A549 (cell line): ENCODE results near the gene ARHGEF37. TPM values are rescaled to one million over a fixed set of nuclear protein-coding genes. Genes with fewer than 3 reads are reported as not detected.
"Not testable (repeated sequence)": the region's sequence is repeated elsewhere in the genome, so short reads cannot be mapped to it uniquely, and the experiment has no call there.

ENCODE experiments used
- ATAC-seq, 2 experiments: fragments of 200-7000 bp in 1 of 2; fragments of >200 bp in 1 of 2; cut with Nextera tagmentation in 1 of 2; cut with Tn5 transposase in 1 of 2; 3 replicates each; pipeline versions ENCODE4 v1.8.0 to v1.9.1; 2018 to 2020; ENCODE audit warnings: mild to moderate bottlenecking in 1 of 2, moderate library complexity in 1 of 2
- CTCF ChIA-PET: fragments of 300-600 bp; sonication (Branson Sonifier 250); formaldehyde crosslinking; extraction: SDS; loops from one replicate; lab custom pipeline; 2021; ENCODE audit warnings: antibody characterized with exemption, inconsistent platforms; lab: Yijun Ruan, JAX
- POLR2A ChIA-PET: fragments of 350-600 bp; formaldehyde crosslinking; extraction: SDS; loops from one replicate; lab custom pipeline; 2021; ENCODE audit warnings: antibody characterized with exemption, inconsistent platforms; lab: Yijun Ruan, JAX
- DNase-seq, 2 experiments: peaks; one replicate each; pipeline versions ENCODE4 v3.0.0 to v3.0.0-alpha.2; 2011 to 2016; ENCODE audit warnings: low read depth in 1 of 2, low spot score in 1 of 2
- FAIRE-seq: peaks from 2 replicates; lab custom pipeline; 2011; peaks lifted over from hg19 to GRCh38; lab: Jason Lieb, UNC
- H3K27ac ChIP-seq, 2 experiments: fragments of >200 bp; sonication (Bioruptor Twin); formaldehyde crosslinking; 3 replicates each; pipeline ENCODE4 v1.5.1; 2016 to 2017
- H3K4me1 ChIP-seq: fragments of >200 bp; sonication (Bioruptor Twin); formaldehyde crosslinking; 3 replicates; pipeline ENCODE4 v1.6.1; 2016
- H3K4me2 ChIP-seq: fragments of >200 bp; sonication (Bioruptor Twin); formaldehyde crosslinking; 3 replicates; pipeline ENCODE4 v1.6.1; 2016
- H3K4me3 ChIP-seq: fragments of >200 bp; sonication (Bioruptor Twin); formaldehyde crosslinking; 3 replicates; pipeline ENCODE4 v1.5.1; 2016
- H3K9me3 ChIP-seq: fragments of >200 bp; sonication (Bioruptor Twin); formaldehyde crosslinking; 3 replicates; pipeline ENCODE4 v1.6.1; 2016
- CBX8 ChIP-seq: fragments of 200-600 bp; sonication (generic); IDR thresholded peaks from 2 replicates; pipeline ENCODE4 v1.6.1; 2016
- EHF ChIP-seq: fragments of 250-450 bp; sonication (Bioruptor Pico); IDR thresholded peaks from 2 replicates; pipeline ENCODE4 v1.5.0; 2020; ENCODE audit warnings: mild to moderate bottlenecking
- HOXB5 ChIP-seq: fragments of 250-450 bp; sonication (Bioruptor Pico); IDR thresholded peaks from 2 replicates; pipeline ENCODE4 v1.5.0; 2020; ENCODE audit warnings: mild to moderate bottlenecking, moderate library complexity
- JUN ChIP-seq, 2 experiments: fragments of >200 bp; sonication (Bioruptor Twin); formaldehyde crosslinking; IDR thresholded peaks; 2 replicates in 1 of 2; 3 replicates in 1 of 2; pipeline ENCODE4 v1.6.1; 2016 to 2017
- RAD21 ChIP-seq, 2 experiments: fragments of >200 bp in 1 of 2; sonication (Bioruptor Twin) in 1 of 2; formaldehyde crosslinking in 1 of 2; IDR thresholded peaks in 1 of 2; conservative IDR thresholded peaks in 1 of 2; 2 replicates in 1 of 2; 3 replicates in 1 of 2; pipeline ENCODE4 v1.6.1; 2012 to 2018; ENCODE audit warnings: inconsistent platforms in 1 of 2
- SMC3 ChIP-seq: fragments of >200 bp; sonication (Bioruptor Twin); formaldehyde crosslinking; IDR thresholded peaks from 3 replicates; pipeline ENCODE4 v1.6.1; 2018; ENCODE audit warnings: inconsistent platforms
- WGBS: methylation state at CpG from one replicate; pipeline ENCODE4 v1.1.6; 2017; ENCODE audit errors: missing lambda C conversion rate; 5-methylcytosine and 5-hydroxymethylcytosine counted together
- polyA plus RNA-seq, 4 experiments: library from polyadenylated mRNA; depleted of rRNA in 3 of 4; stranded (reverse); fragments of >200 nt; fragmentation: RNase III in 1 of 4; extraction: RNeasy Plus Mini Kit Qiagen cat#74134 plus additional on column Dnase treatment in 1 of 4; gene quantifications; 2 replicates in 3 of 4; 3 replicates in 1 of 4; pipeline ENCODE4 v1.2.3, GENCODE V29; 2011 to 2017
- TF ChIP-seq, protein P1 (sequence below): fragments of 200-600 bp; sonication (generic); IDR thresholded peaks from 2 replicates; pipeline ENCODE4 v1.6.1; 2016; ENCODE audit warnings: antibody characterized with exemption, mild to moderate bottlenecking, moderate library complexity
- TF ChIP-seq, protein P2 (sequence below): IDR thresholded peaks from 2 replicates; pipeline ENCODE4 v1.6.1; 2012
- TF ChIP-seq, protein P3 (sequence below): fragments of >200 bp; sonication (Bioruptor Twin); formaldehyde crosslinking; IDR thresholded peaks from 3 replicates; pipeline ENCODE4 v1.5.1; 2016

Gene ARHGEF37
- polyA plus RNA-seq, 2 of the 4 experiments (the other 2 are of a cell fraction), result 1.2 to 1.5 TPM

DNA sequence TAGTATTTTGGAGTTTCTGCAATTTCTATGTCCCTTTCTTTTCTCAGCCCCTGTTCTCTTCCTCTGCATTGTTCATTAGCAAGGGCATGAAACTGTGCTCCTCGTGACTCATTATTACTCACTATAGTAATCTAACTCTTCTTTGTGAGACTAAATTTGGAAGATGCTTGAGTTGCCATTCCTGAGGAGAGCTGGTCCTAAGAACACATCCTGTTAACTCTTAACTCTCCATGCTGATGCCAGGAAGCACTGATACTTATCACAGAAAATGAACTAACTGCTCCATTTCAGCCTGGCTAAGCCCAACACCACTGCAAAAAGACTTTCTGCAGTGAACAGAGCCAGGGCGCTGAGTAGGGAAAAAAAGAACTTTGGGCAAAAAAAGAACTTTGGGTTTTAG, 19.4 kb upstream of the ARHGEF37 start (continued):
- TF ChIP-seq, protein P1, sequence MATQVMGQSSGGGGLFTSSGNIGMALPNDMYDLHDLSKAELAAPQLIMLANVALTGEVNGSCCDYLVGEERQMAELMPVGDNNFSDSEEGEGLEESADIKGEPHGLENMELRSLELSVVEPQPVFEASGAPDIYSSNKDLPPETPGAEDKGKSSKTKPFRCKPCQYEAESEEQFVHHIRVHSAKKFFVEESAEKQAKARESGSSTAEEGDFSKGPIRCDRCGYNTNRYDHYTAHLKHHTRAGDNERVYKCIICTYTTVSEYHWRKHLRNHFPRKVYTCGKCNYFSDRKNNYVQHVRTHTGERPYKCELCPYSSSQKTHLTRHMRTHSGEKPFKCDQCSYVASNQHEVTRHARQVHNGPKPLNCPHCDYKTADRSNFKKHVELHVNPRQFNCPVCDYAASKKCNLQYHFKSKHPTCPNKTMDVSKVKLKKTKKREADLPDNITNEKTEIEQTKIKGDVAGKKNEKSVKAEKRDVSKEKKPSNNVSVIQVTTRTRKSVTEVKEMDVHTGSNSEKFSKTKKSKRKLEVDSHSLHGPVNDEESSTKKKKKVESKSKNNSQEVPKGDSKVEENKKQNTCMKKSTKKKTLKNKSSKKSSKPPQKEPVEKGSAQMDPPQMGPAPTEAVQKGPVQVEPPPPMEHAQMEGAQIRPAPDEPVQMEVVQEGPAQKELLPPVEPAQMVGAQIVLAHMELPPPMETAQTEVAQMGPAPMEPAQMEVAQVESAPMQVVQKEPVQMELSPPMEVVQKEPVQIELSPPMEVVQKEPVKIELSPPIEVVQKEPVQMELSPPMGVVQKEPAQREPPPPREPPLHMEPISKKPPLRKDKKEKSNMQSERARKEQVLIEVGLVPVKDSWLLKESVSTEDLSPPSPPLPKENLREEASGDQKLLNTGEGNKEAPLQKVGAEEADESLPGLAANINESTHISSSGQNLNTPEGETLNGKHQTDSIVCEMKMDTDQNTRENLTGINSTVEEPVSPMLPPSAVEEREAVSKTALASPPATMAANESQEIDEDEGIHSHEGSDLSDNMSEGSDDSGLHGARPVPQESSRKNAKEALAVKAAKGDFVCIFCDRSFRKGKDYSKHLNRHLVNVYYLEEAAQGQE, result no peak

DNA sequence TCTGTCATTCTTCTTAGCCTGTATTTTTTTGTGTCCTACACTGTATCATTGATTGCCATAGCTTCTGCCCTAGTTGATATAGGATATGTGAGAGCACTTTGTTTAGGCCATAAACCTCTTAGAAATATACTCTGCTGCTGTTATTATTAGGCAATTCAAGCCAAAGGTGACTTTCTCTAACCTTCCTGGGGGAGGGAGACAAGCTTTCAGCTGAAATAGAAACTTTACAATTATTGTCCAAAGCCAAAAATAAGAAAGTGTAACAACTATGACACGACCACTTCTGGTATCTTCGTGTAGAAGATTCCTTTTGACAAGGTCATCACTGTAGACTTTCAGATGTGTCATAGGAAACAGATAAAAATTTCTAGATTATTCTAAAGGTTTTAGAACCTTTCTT, 17.8 kb upstream of the ARHGEF37 start:
- POLR2A ChIA-PET, result interaction anchor here (1.0 to 4.7 kb wide), 2 partner anchors 13 to 122 kb away, joined by 3 to 65 read pairs; partner anchors contain the start of gene CSNK1A1
- DNase-seq (no peak), ATAC-seq (peak in 1 of 2 experiments; percentile 3; a peak in 2 of 6 replicates), FAIRE-seq (no peak)
- no peak overlapping the region for H3K4me3 ChIP-seq
- 4% methylated on average over 2 of the region's 2 CpGs for WGBS
- peak overlapping the region; percentile 87 for H3K4me2 ChIP-seq
- no peaks in the 10 kb centered on the region for H3K9me3 ChIP-seq
- TF ChIP-seq EHF, result 0 out of 2 replicates have a peak, but pooled peaks have one; percentile 45
- no peak for TF ChIP-seq JUN (IDR thresholded peaks at IDR 0.05)
- TF ChIP-seq CBX8, result no peak
- TF ChIP-seq, protein P1, result no peak
- no peak for TF ChIP-seq HOXB5
- peak overlapping the region; percentile 90 to 91 for H3K27ac ChIP-seq
- peaks cover 39% of the 10 kb centered on the region for H3K4me1 ChIP-seq
- CTCF ChIA-PET, result interaction anchor here (0.8 to 16.2 kb wide), 18 partner anchors 10 to 830 kb away, joined by 3 to 209 read pairs (median 5); partner anchors contain the start of genes ABLIM3, ARHGEF37 and CSNK1A1

DNA sequence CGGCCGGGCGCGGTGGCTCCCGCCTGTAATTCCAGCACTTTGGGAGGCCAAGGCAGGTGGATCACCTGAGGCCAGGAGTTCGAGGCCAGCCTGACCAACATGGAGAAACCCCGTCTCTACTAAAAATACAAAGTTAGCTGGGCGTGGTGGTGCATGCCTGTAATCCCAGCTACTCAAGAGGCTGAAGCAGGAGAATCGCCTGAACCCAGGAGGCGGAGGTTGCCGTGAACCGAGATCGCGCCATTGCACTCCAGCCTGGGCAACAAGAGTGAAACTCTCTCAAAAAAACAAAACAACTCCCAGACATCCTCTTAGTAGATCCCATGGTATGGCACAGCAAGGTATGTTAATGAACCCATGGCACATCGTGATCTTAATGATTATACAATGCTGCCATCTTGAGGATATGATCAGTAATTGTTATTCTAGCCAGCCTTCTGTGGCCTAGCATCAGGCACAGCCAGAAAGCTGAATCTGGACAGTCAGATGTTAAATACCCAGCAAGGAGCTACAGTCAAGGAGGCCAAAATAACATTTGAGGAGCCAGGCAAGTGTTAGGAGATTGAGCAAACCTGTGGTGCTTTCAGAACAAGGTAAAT, 16.7 kb upstream of the ARHGEF37 start:
- FAIRE-seq (peak; percentile 95), ATAC-seq (peak; percentile 92 to 95), DNase-seq (peak; percentile 78 to 85)
- Histone ChIP-seq H3K4me2 (peak overlapping the region; percentile 42), H3K27ac (peak overlapping the region; percentile 90 to 91; a peak in 5 of 6 replicates), H3K4me1 (peaks cover 38% of the 10 kb centered on the region)
- H3K4me3 ChIP-seq, H3K9me3 ChIP-seq: not testable (repeated sequence)
- POLR2A ChIA-PET, result interaction anchor here (1.3 kb wide), 1 partner anchor 18 kb away, joined by 3 read pairs; no protein-coding TSS in a partner anchor
- WGBS, result 50% methylated on average over 15 of the region's 15 CpGs
- CTCF ChIA-PET, result interaction anchor here (0.6 to 4.6 kb wide), 52 partner anchors 9 to 828 kb away, joined by 3 to 58 read pairs (median 4); partner anchors contain the start of genes ARHGEF37, CSNK1A1 and IL17B
- TF ChIP-seq, protein P2, sequence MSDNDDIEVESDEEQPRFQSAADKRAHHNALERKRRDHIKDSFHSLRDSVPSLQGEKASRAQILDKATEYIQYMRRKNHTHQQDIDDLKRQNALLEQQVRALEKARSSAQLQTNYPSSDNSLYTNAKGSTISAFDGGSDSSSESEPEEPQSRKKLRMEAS, result peak; percentile 19; the same call in 1 of the 2 replicates
- TF ChIP-seq RAD21 (conservative IDR thresholded peaks at IDR 0.05 in 1 of 2, IDR thresholded peaks at IDR 0.05 in 1 of 2) (peak; percentile 89 to 92), SMC3 (peak; percentile 61; the same call in 2 of the 3 replicates)
- TF ChIP-seq, protein P3, sequence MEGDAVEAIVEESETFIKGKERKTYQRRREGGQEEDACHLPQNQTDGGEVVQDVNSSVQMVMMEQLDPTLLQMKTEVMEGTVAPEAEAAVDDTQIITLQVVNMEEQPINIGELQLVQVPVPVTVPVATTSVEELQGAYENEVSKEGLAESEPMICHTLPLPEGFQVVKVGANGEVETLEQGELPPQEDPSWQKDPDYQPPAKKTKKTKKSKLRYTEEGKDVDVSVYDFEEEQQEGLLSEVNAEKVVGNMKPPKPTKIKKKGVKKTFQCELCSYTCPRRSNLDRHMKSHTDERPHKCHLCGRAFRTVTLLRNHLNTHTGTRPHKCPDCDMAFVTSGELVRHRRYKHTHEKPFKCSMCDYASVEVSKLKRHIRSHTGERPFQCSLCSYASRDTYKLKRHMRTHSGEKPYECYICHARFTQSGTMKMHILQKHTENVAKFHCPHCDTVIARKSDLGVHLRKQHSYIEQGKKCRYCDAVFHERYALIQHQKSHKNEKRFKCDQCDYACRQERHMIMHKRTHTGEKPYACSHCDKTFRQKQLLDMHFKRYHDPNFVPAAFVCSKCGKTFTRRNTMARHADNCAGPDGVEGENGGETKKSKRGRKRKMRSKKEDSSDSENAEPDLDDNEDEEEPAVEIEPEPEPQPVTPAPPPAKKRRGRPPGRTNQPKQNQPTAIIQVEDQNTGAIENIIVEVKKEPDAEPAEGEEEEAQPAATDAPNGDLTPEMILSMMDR, result peak; percentile 81
